Measurements from ENCODE around the gene PRR9. TPM values are rescaled to one million over a fixed set of nuclear protein-coding genes. Genes with fewer than 3 reads are reported as not detected.
"Not testable (repeated sequence)": the region's sequence is repeated elsewhere in the genome, so short reads cannot be mapped to it uniquely, and the experiment has no call there.

Gene PRR9
- total RNA-seq, result not detected

GRCh38 chr1:153217212-153217611, at the start of gene PRR9:
Gene PRR9, plus strand, starts transcription at chr1:153217584. Its CDS starts 561 bp downstream, at chr1:153218145.
- ChIA-PET CTCF (no interaction called here), POLR2A (no interaction called here)
- no peak within 1 kb of the TSS for H3K27ac Mint-ChIP-seq
- no peaks in the 10 kb centered on the region for H3K4me1 Mint-ChIP-seq
- no peak for DNase-seq
- no peak for ATAC-seq
- no peak within 1 kb of the TSS for H3K4me3 Mint-ChIP-seq
- no peaks in the 10 kb centered on the region for H3K36me3 Mint-ChIP-seq (ENCODE audit: low read depth)
- intact Hi-C loops (cut with DNase I, micrococcal nuclease), result no loop called here
- peaks cover 11% of the 10 kb centered on the region for H3K27me3 Mint-ChIP-seq
- no peaks in the 10 kb centered on the region for H3K9me3 Mint-ChIP-seq (ENCODE audit: low read depth)

- intact Hi-C loops (cut with DNase I, micrococcal nuclease), result no loop called here
- no peak for ATAC-seq
- Mint-ChIP-seq H3K4me3 (no peak overlapping the region), H3K27me3 (peaks cover 37% of the 10 kb centered on the region), H3K4me1 (no peaks in the 10 kb centered on the region), H3K27ac (no peak overlapping the region), H3K36me3 (ENCODE audit: low read depth) (no peaks in the 10 kb centered on the region), H3K9me3 (ENCODE audit: low read depth) (no peaks in the 10 kb centered on the region)
- POLR2A ChIA-PET, result no interaction called here
- CTCF ChIA-PET, result no interaction called here
- DNase-seq, result no peak
Measured at GRCh38 chr1:153168686-153169085, 48.7 kb upstream of the PRR9 start.

- H3K4me3 Mint-ChIP-seq, result no peak overlapping the region
- no peak for ATAC-seq
- no peaks in the 10 kb centered on the region for H3K4me1 Mint-ChIP-seq
- CTCF ChIA-PET, result interaction anchor here (0.6 kb wide), 1 partner anchor 356 kb away, joined by 3 read pairs; no protein-coding TSS in a partner anchor
- intact Hi-C loops (cut with DNase I, micrococcal nuclease), result no loop called here
- H3K9me3 Mint-ChIP-seq (ENCODE audit: low read depth), result no peaks in the 10 kb centered on the region
- DNase-seq, result no peak
- H3K27ac Mint-ChIP-seq, result no peak overlapping the region
- no peaks in the 10 kb centered on the region for H3K36me3 Mint-ChIP-seq (ENCODE audit: low read depth)
- H3K27me3 Mint-ChIP-seq, result peaks cover 23% of the 10 kb centered on the region
- POLR2A ChIA-PET, result no interaction called here
Measured at GRCh38 chr1:153174624-153175023, 42.8 kb upstream of the PRR9 start.

- no peaks in the 10 kb centered on the region for H3K36me3 Mint-ChIP-seq (ENCODE audit: low read depth)
- no peak for ATAC-seq
- intact Hi-C loops (cut with DNase I, micrococcal nuclease), result no loop called here
- POLR2A ChIA-PET, result no interaction called here
- DNase-seq, result no peak
- H3K4me3 Mint-ChIP-seq, result no peak overlapping the region
- H3K27me3 Mint-ChIP-seq, result peaks cover 15% of the 10 kb centered on the region
- CTCF ChIA-PET, result no interaction called here
- no peak overlapping the region for H3K27ac Mint-ChIP-seq
- no peaks in the 10 kb centered on the region for H3K9me3 Mint-ChIP-seq (ENCODE audit: low read depth)
- no peaks in the 10 kb centered on the region for H3K4me1 Mint-ChIP-seq
Measured at GRCh38 chr1:153178922-153179321, 38.5 kb upstream of the PRR9 start.

- Mint-ChIP-seq H3K4me3 (no peak overlapping the region), H3K36me3 (ENCODE audit: low read depth) (no peaks in the 10 kb centered on the region), H3K4me1 (no peaks in the 10 kb centered on the region), H3K27ac (no peak overlapping the region), H3K9me3 (ENCODE audit: low read depth) (peaks cover 2% of the 10 kb centered on the region), H3K27me3 (peaks cover 17% of the 10 kb centered on the region)
- CTCF ChIA-PET, result no interaction called here
- no peak for DNase-seq
- POLR2A ChIA-PET, result no interaction called here
- ATAC-seq, result no peak
- intact Hi-C loops (cut with DNase I, micrococcal nuclease), result no loop called here
Measured at GRCh38 chr1:153180556-153180955, 36.8 kb upstream of the PRR9 start.

- Mint-ChIP-seq H3K27me3 (peaks cover 42% of the 10 kb centered on the region), H3K9me3 (ENCODE audit: low read depth) (peaks cover 11% of the 10 kb centered on the region)
- intact Hi-C loops (cut with DNase I, micrococcal nuclease); H3K4me3 Mint-ChIP-seq; H3K4me1 Mint-ChIP-seq; DNase-seq; H3K27ac Mint-ChIP-seq; CTCF ChIA-PET; POLR2A ChIA-PET; H3K36me3 Mint-ChIP-seq (ENCODE audit: low read depth); ATAC-seq: not testable (repeated sequence)
Measured at GRCh38 chr1:153188301-153188700, 29.1 kb upstream of the PRR9 start.

GRCh38 chr1:153190373-153190772, 27.0 kb upstream of the PRR9 start:
- no peak overlapping the region for H3K27ac Mint-ChIP-seq
- ATAC-seq (no peak), DNase-seq (no peak)
- H3K36me3 Mint-ChIP-seq (ENCODE audit: low read depth), result no peaks in the 10 kb centered on the region
- ChIA-PET CTCF (interaction anchor here (0.5 to 0.6 kb wide), 2 partner anchors 13 to 1273 kb away, joined by 3 read pairs; partner anchors contain the start of gene LELP1), POLR2A (no interaction called here)
- no peak overlapping the region for H3K4me3 Mint-ChIP-seq
- intact Hi-C loops (cut with DNase I, micrococcal nuclease), result loop anchor here in 1 of 2 experiments (10.0 kb wide), 1 partner anchor 316 kb away; the partner anchor contains the start of gene SMCP
- H3K9me3 Mint-ChIP-seq (ENCODE audit: low read depth), result peaks cover 11% of the 10 kb centered on the region
- peaks cover 52% of the 10 kb centered on the region for H3K27me3 Mint-ChIP-seq
- H3K4me1 Mint-ChIP-seq, result no peaks in the 10 kb centered on the region

- no peak for ATAC-seq
- Mint-ChIP-seq H3K27ac (no peak overlapping the region), H3K4me3 (no peak overlapping the region), H3K36me3 (ENCODE audit: low read depth) (no peaks in the 10 kb centered on the region), H3K4me1 (no peaks in the 10 kb centered on the region), H3K9me3 (ENCODE audit: low read depth) (no peaks in the 10 kb centered on the region), H3K27me3 (peaks cover 45% of the 10 kb centered on the region)
- peak; percentile 9 for DNase-seq
- intact Hi-C loops (cut with DNase I, micrococcal nuclease), result loop anchor here in 1 of 2 experiments (10.0 kb wide), 1 partner anchor 318 kb away; the partner anchor contains the start of gene SMCP
- CTCF ChIA-PET, result interaction anchor here (0.9 to 1.2 kb wide), 2 partner anchors 322 to 540 kb away, joined by 3 read pairs; no protein-coding TSS in a partner anchor
- POLR2A ChIA-PET, result interaction anchor here (0.7 kb wide), 1 partner anchor 30 kb away, joined by 3 read pairs; no protein-coding TSS in a partner anchor
Measured at GRCh38 chr1:153192697-153193096, 24.7 kb upstream of the PRR9 start.

GRCh38 chr1:153194331-153195050, 22.9 kb upstream of the PRR9 start:
- ChIA-PET CTCF (interaction anchor here (0.6 kb wide), 1 partner anchor 275 kb away, joined by 3 read pairs; no protein-coding TSS in a partner anchor), POLR2A (no interaction called here)
- no peak for ATAC-seq
- peaks cover 55% of the 10 kb centered on the region for H3K27me3 Mint-ChIP-seq
- H3K4me1 Mint-ChIP-seq, result no peaks in the 10 kb centered on the region
- no peak overlapping the region for H3K4me3 Mint-ChIP-seq
- intact Hi-C loops (cut with DNase I, micrococcal nuclease), result loop anchor here in 1 of 2 experiments (10.0 kb wide), 1 partner anchor 320 kb away; the partner anchor contains the start of gene SMCP
- no peaks in the 10 kb centered on the region for H3K36me3 Mint-ChIP-seq (ENCODE audit: low read depth)
- H3K27ac Mint-ChIP-seq, result no peak overlapping the region
- no peak for DNase-seq
- no peaks in the 10 kb centered on the region for H3K9me3 Mint-ChIP-seq (ENCODE audit: low read depth)

GRCh38 chr1:153195216-153195615, 22.2 kb upstream of the PRR9 start:
- Mint-ChIP-seq H3K36me3 (ENCODE audit: low read depth) (no peaks in the 10 kb centered on the region), H3K4me1 (no peaks in the 10 kb centered on the region), H3K9me3 (ENCODE audit: low read depth) (no peaks in the 10 kb centered on the region), H3K4me3 (no peak overlapping the region), H3K27me3 (peaks cover 50% of the 10 kb centered on the region), H3K27ac (no peak overlapping the region)
- POLR2A ChIA-PET, result no interaction called here
- no peak for DNase-seq
- CTCF ChIA-PET, result interaction anchor here (0.5 to 0.6 kb wide), 2 partner anchors 274 to 541 kb away, joined by 3 to 6 read pairs; no protein-coding TSS in a partner anchor
- intact Hi-C loops (cut with DNase I, micrococcal nuclease), result loop anchor here in 1 of 2 experiments (10.0 kb wide), 1 partner anchor 320 kb away; the partner anchor contains the start of gene SMCP
- ATAC-seq, result no peak

- no peaks in the 10 kb centered on the region for H3K36me3 Mint-ChIP-seq (ENCODE audit: low read depth)
- intact Hi-C loops (cut with DNase I, micrococcal nuclease), result no loop called here
- H3K27ac Mint-ChIP-seq, result no peak overlapping the region
- no peak for DNase-seq
- no peaks in the 10 kb centered on the region for H3K4me1 Mint-ChIP-seq
- POLR2A ChIA-PET, result no interaction called here
- CTCF ChIA-PET, result no interaction called here
- H3K9me3 Mint-ChIP-seq (ENCODE audit: low read depth), result no peaks in the 10 kb centered on the region
- no peak for ATAC-seq
- H3K27me3 Mint-ChIP-seq, result peaks cover 31% of the 10 kb centered on the region
- no peak overlapping the region for H3K4me3 Mint-ChIP-seq
Measured at GRCh38 chr1:153202006-153202405, 15.4 kb upstream of the PRR9 start.

- Mint-ChIP-seq H3K27ac (no peak within 1 kb of the TSS), H3K4me1 (no peaks in the 10 kb centered on the region), H3K9me3 (ENCODE audit: low read depth) (no peaks in the 10 kb centered on the region), H3K27me3 (peaks cover 27% of the 10 kb centered on the region), H3K36me3 (ENCODE audit: low read depth) (no peaks in the 10 kb centered on the region), H3K4me3 (no peak within 1 kb of the TSS)
- intact Hi-C loops (cut with DNase I, micrococcal nuclease), result no loop called here
- no peak for DNase-seq
- CTCF ChIA-PET, result interaction anchor here (0.5 to 0.9 kb wide), 2 partner anchors 12 to 51 kb away, joined by 3 read pairs; no protein-coding TSS in a partner anchor
- POLR2A ChIA-PET, result no interaction called here
- ATAC-seq, result no peak
Measured at GRCh38 chr1:153203130-153203529, 14.3 kb upstream of the PRR9 start, which contains the start of gene LELP1. Gene LELP1, plus strand, starts transcription at chr1:153203430. Its CDS starts 1,278 bp downstream, at chr1:153204708.

Data from activated CD4-positive, alpha-beta T cell treated with anti-CD3 and anti-CD28 coated beads for 36 hours (primary cell).